M059J (cell line): ENCODE data around the gene ADARB2. TPM values are rescaled to one million over a fixed set of nuclear protein-coding genes. Genes with fewer than 3 reads are reported as not detected.

Experiments
- DNase-seq: peaks from one replicate; pipeline ENCODE4 v3.0.0-alpha.2; 2012; ENCODE audit warnings: low read depth
- total RNA-seq: library from RNA; depleted of rRNA; stranded (reverse); fragments of >200 nt; shearing (Covaris generic); gene quantifications from 2 replicates; pipeline ENCODE4 v1.2.3, GENCODE V29; 2014

Gene ADARB2
- total RNA-seq, 1 experiment from 2014 or later, result not detected

DNA sequence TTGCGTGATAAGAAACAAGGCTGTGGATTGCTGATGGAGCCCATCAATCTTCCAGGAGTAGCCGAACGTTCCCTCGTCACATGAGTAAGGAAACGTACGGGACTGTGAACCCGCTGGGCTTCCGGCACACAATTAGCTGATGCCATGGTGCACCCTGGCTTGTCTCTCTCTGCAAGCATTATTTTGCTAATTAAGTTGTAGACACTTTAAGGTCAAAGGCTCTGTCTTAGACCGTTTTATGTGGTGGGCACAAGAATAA is 50.9 kb downstream of the ADARB2 start:
- no peak for DNase-seq

DNA sequence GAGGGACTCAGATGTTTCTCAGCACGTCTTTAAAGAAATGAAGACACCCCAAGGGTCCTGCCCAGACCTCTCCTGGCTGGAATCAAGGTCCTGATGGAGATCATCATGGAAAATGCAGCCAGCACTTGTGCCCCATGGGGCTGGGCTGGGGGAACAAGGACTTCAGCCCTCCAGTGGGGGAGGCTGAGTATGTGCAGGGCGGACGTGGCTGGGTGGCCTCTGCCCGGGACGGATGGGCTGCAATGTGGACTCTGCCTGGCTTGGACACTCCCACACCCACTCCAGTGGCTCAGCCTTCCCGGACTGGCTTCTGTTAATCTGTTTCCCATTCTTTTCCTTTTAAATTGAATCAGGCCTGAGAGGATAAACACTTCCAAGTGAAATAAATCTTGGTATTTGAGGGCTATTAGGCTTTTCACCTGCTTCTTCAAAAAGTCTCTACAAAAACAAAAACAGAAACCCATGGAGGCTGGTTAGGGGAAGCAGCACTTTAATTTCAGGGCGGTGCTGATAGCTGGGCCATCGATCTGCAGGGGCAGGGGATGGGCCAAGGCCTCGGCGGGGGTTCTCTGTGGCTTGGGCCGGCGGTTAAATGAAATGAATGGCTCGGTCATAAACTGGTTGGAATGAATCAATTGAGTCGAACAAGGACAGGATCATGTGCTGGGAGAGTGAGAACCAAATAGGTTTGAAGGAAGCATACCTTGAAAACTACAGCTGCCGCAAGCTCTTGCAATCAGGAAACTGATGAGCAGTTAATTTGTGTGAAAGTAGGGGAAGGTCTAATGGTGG is 51.4 kb downstream of the ADARB2 start:
- no peak for DNase-seq

- no peak for DNase-seq
These were observed 52.3 kb downstream of the ADARB2 start for GRCh38 chr10:1684991-1685390.

DNA sequence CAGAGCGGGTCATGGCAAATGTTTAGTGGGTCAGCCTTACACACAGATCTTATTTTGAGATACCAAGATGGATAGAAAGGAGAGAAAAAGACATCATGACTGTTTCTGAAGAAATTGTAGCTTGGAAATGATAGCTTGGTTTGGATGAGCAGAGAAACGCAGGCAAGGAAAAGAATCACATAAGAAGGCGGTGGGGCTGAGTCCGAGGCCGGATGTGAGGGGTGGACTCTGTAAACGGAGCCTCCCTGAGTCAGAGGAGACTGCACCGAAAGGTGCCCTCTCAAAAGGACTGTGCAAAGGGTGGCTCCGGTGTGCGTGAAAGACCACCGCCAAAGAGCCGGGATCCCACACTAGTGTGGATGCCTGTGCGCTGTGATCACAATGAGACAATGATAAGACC is 53.7 kb downstream of the ADARB2 start:
- DNase-seq, result no peak

DNA sequence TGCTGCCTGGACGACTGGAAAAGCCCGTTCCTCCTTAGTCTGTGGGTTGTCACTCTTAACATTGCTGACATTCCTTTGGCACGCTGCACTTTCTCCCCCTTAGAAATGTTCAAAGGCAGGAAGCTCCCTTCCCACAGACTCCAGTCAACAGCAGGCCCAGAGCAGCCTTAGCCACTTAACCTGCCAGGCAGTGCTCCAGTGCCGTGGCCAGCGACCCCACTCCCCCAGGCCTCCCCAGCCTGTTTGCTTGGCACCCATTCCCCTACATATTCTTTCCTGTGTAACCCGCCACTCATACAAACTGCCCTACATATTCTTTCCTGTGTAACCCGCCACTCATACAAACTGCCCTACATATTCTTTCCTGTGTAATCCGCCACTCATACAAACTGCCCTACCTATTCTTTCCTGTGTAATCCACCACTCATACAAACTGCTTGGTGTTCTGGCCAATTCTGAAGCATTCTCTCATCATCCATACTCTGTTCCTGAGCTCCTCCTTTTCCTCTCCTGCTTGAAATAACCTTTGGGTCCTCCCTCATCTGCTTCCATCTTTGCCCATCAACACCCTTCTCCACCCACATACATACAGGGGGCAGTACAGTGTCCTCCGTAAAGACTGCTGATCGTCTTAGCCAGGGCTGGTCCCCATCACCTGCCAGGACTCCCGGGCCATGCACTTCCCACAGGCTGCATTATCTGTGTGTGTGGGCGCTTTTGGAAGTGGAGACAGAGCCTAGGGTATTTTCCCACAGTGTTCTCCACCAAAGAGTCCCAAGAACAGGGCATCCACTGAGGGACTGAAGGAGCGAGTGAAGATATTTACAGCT is 57.3 kb downstream of the ADARB2 start:
- DNase-seq, result no peak

DNA sequence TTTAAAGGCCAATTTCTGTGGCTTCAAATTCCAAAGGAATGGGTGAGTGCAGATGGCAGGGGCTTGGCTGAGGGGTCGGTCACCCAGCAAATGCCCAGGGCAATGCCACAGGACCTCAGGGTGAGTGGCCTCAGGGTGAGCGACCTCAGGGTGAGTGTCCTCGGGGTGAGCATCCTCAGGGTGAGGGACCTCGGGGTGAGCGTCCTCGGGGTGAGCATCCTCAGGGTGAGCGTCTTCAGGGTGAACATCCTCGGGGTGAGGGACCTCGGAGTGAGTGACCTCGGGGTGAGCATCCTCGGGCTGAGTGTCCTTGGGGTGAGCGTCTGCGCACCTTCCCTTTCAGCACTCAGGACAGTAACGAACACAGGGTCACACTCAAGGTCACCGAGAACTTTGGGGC is 59.2 kb downstream of the ADARB2 start:
- no peak for DNase-seq

- DNase-seq, result no peak
These were observed 59.9 kb downstream of the ADARB2 start for GRCh38 chr10:1677307-1677939.

GRCh38 chr10:1674501-1674900 is 62.8 kb downstream of the ADARB2 start:
- no peak for DNase-seq

DNA sequence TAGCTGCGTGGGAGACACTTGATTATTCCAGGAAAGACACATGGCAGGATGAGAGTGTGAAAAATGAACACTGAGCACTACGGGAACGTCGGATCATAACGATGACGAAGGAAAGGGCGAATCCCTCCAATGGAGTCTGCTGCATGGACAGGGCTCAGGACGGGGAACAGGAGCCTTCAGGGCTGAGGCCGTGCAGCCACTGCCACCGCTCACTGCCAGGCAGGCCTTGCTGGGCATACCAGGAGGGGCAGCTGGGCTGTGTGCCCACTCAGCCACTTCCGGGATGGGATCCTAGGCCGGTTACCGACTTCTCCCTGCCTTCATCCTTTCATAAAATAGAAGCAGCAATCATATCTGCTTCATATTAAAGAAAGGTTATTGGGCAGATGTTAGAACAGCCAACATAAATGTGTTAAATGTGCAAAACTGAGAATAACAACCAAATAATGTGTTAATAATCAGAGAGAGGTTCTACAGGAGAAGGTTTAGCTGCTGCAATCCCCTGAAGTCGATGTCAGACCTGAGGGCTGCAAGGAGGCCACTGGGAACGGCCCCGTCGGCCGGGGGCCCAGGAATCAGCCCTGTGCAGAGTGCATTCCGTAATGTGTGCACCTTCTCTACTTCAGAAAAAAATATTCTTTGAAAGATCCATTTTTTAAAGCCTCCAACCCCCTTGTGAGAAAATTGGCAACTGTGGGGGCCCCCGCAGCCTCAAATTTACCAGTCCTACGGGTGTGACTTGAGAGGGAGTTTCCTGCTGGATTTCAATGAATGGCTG is 63.6 kb downstream of the ADARB2 start:
- DNase-seq, result no peak

GRCh38 chr10:1672001-1672781 is 65.1 kb downstream of the ADARB2 start:
- no peak for DNase-seq

GRCh38 chr10:1671366-1672000 is 65.8 kb downstream of the ADARB2 start:
- DNase-seq, result no peak

DNA sequence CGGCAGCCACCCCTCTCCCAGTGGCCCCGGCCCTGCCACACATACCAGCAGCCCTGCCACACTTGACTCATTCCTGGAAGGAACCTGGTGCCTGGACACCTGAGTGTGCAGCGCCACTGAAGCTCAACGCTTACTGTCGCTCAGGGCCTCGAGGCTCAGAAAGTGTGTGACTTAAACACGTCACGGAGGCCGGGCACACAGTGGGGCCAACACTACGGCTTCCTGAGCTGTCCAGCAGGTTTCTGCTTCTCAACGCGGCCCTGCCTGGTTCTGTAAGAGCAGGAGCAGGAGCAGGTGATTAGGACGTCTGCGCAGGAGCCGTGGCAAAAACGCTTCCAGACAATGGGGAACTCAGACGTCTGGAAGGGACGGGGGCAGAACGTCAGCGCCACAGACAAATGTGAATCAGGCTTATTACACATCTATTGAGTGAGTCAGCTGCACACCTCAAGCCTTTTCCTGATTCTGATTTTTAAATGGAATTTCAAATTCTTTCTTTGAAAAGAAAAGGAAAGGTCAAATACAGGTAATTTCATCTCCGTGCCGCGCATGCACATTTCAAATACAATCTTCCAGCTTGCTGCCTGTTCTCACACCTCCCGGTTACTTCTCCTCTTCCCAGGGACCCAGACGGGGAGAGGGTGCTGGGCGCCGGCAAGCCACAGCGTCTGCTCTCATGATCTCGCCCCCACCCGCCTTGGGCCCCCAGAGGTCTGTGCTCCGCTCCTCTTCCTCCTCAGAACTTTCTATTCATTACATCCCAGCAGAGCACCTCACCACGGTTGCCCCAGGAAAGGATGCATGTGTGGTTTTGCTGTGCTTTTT is 66.6 kb downstream of the ADARB2 start:
- no peak for DNase-seq

DNA sequence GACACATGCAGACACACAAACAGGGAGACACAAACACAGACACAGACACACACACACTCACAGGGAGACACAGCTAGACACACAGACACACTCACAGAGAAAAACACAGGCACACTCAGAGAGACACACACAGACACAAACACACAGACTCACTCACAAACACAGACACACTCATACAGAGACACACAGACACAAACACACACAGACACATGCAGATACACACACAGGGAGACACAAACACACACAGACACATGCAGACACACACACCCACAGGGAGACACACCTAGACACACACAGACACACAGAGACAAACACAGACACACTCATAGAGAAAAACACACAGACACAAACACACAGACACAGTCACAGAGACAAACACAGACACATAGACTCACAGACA is 67.9 kb downstream of the ADARB2 start:
- DNase-seq, result no peak

DNA sequence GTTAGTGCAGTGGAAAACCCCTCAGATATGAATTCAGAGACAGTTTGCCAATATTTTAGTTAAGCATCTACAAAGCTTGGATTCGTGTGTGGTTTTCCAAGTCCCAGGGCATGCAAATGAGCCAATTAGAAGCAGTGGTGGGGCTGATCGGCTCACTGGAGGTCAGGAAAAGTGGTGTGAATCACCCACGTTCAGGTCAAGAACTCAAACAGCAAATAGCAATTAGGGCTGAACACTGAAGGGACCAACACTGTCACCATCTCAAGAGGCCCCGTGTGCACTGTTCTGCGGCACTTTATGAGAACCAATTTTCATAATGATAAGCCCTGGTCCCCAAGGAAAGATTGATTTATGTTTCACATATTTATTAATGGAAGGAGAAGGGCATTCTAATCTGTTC is 68.9 kb downstream of the ADARB2 start:
- no peak for DNase-seq

GRCh38 chr10:1667392-1667791 is 69.9 kb downstream of the ADARB2 start:
- no peak for DNase-seq

- DNase-seq, result no peak
These were observed 71.2 kb downstream of the ADARB2 start for GRCh38 chr10:1666147-1666546.

GRCh38 chr10:1665681-1666080 is 71.6 kb downstream of the ADARB2 start:
- DNase-seq, result no peak

GRCh38 chr10:1665021-1665661 is 72.2 kb downstream of the ADARB2 start:
- no peak for DNase-seq

GRCh38 chr10:1664333-1664964 is 72.9 kb downstream of the ADARB2 start:
- no peak for DNase-seq
